Esophagus mucosa (tissue), 1 donor: Measurements from ENCODE around the gene MRPL33. TPM values are rescaled to one million over a fixed set of nuclear protein-coding genes. Genes with fewer than 3 reads are reported as not detected.
"Not testable (repeated sequence)": the region's sequence is repeated elsewhere in the genome, so short reads cannot be mapped to it uniquely, and the experiment has no call there.

Experiments
- ATAC-seq: fragments of 200-7000 bp; cut with Tn5 transposase; one replicate; pipeline ENCODE4 v1.9.1; 2020
- total RNA-seq: library from RNA; stranded (reverse); gene quantifications from one replicate; pipeline ENCODE4 v1.2.4, GENCODE V29; 2023
- donor health status: DM: yes; HTN: yes; CAD: no.

Gene MRPL33
- total RNA-seq, 1 donor from 2014 or later, result 37.3 TPM

GRCh38 chr2:27742571-27742970, 28.9 kb upstream of the MRPL33 start:
- no peak for ATAC-seq

- ATAC-seq, result not testable (repeated sequence)
Observed at GRCh38 chr2:27745494-27745893, 26.0 kb upstream of the MRPL33 start.

GRCh38 chr2:27746325-27746724, 25.2 kb upstream of the MRPL33 start:
- no peak for ATAC-seq

- ATAC-seq, result no peak
Observed at GRCh38 chr2:27747827-27748352, 23.6 kb upstream of the MRPL33 start.

GRCh38 chr2:27748803-27749554, 22.5 kb upstream of the MRPL33 start:
- not testable (repeated sequence) for ATAC-seq

- ATAC-seq, result no peak
Observed at GRCh38 chr2:27751377-27751776, 20.1 kb upstream of the MRPL33 start.

GRCh38 chr2:27752551-27753237, 18.8 kb upstream of the MRPL33 start:
- ATAC-seq, result peak; percentile 66

GRCh38 chr2:27754138-27754588, 17.4 kb upstream of the MRPL33 start:
- ATAC-seq, result peak; percentile 92

- ATAC-seq, result no peak
Observed at GRCh38 chr2:27754831-27755230, 16.7 kb upstream of the MRPL33 start.

GRCh38 chr2:27756091-27756490, 15.4 kb upstream of the MRPL33 start:
- no peak for ATAC-seq

GRCh38 chr2:27756544-27757498, 14.7 kb upstream of the MRPL33 start:
- ATAC-seq, result no peak

GRCh38 chr2:27762951-27763906, 8.3 kb upstream of the MRPL33 start:
- ATAC-seq, result no peak

- no peak for ATAC-seq
Observed at GRCh38 chr2:27763907-27764267, 7.6 kb upstream of the MRPL33 start.

GRCh38 chr2:27764526-27764925, 7.0 kb upstream of the MRPL33 start:
- ATAC-seq, result not testable (repeated sequence)

GRCh38 chr2:27765621-27766286, 5.8 kb upstream of the MRPL33 start:
- peak; percentile 51 for ATAC-seq

- ATAC-seq, result no peak
Observed at GRCh38 chr2:27766287-27766661, 5.2 kb upstream of the MRPL33 start.

- ATAC-seq, result no peak
Observed at GRCh38 chr2:27771202-27771547, 344 bp upstream of the MRPL33 start.

- no peak for ATAC-seq
Observed at GRCh38 chr2:27772804-27773203, 1.3 kb downstream of the MRPL33 start.

- no peak for ATAC-seq
Observed at GRCh38 chr2:27773959-27774358, 2.4 kb downstream of the MRPL33 start.

GRCh38 chr2:27776097-27776496, 4.6 kb downstream of the MRPL33 start:
- ATAC-seq, result no peak

- no peak for ATAC-seq
Observed at GRCh38 chr2:27776696-27777095, 5.2 kb downstream of the MRPL33 start.
